Subcutaneous abdominal adipose tissue (tissue), 5 donors: ENCODE measurements around the gene LPIN2.

Experiments used
- H3K27ac ChIP-seq: one replicate; pipeline ENCODE4 v1.7.0; 2013; ENCODE audit warnings: low read depth, mild to moderate bottlenecking, inconsistent platforms, low read length, moderate library complexity
- H3K27me3 ChIP-seq, 5 donors: one replicate each; pipeline ENCODE4 v1.7.0; 2013; ENCODE audit warnings: low read length in 5 of 5, inconsistent platforms in 1 of 5; ENCODE audit not compliant: control insufficient read depth in 5 of 5, insufficient read depth in 4 of 5
- H3K36me3 ChIP-seq, 5 donors: one replicate each; pipeline ENCODE4 v1.7.0; 2013; ENCODE audit warnings: low read length in 5 of 5; ENCODE audit not compliant: control insufficient read depth in 5 of 5, insufficient read depth in 5 of 5
- H3K4me1 ChIP-seq, 5 donors: one replicate each; pipeline ENCODE4 v1.7.0; 2013; ENCODE audit warnings: low read length in 5 of 5, mild to moderate bottlenecking in 3 of 5, moderate library complexity in 1 of 5; ENCODE audit not compliant: control insufficient read depth in 5 of 5, insufficient read depth in 5 of 5
- H3K4me3 ChIP-seq, 5 donors: one replicate each; pipeline ENCODE4 v1.7.0; 2013; ENCODE audit warnings: low read length in 5 of 5, low read depth in 1 of 5
- H3K9ac ChIP-seq, 5 donors: one replicate each; pipeline ENCODE4 v1.7.0; 2013; ENCODE audit warnings: low read length in 5 of 5, mild to moderate bottlenecking in 4 of 5, moderate library complexity in 3 of 5
- H3K9me3 ChIP-seq, 5 donors: one replicate each; pipeline ENCODE4 v1.7.0; 2013; ENCODE audit warnings: low read length in 5 of 5; ENCODE audit not compliant: control insufficient read depth in 5 of 5
- donor health status: healthy.
- donor health status: healthy.
- donor health status: healthy.
- donor health status: healthy.
- donor health status: healthy.

LPIN2 gene

DNA sequence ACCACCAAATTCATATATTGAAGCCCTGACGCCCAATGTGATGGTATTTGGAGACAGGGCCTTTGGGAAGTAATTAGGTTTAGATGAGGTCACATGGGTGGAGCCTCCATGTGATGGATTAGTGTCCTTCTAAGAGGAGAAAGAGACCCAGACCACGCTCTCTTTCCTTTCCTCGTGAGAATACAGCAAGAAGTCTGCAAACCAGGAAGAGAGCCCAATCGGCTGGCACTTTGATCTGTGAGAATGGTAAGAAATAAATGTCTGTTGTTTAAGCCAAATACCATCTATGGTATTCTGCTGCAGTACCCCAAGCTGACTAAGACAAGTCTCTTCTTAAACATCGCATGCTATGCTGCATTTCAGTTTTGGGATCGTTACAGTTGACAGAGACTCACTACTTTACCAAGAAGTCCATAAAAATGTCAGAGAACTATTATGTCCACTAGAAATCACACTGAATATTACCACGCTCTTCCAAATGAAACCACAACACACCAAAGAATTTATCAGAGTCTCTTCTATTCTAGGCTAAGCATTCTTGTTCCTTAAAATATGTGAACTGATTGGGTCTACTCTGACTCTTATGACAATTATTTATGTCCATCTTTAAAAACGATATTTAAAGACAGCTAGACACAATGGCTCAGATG lies 48.5 kb downstream of the LPIN2 start:
- no peaks in the 10 kb centered on the region for H3K27me3 ChIP-seq
- no peaks in the 10 kb centered on the region for H3K9me3 ChIP-seq
- no peaks in the 10 kb centered on the region for H3K36me3 ChIP-seq
- no peak overlapping the region for H3K9ac ChIP-seq
- H3K27ac ChIP-seq, result no peak overlapping the region
- no peak overlapping the region for H3K4me3 ChIP-seq
- H3K4me1 ChIP-seq, result peaks cover 11 to 48% (median 41%) of the 10 kb centered on the region in 5 donors
